AG09309 (cell line): ENCODE results near the gene LMOD1.
"Not testable (repeated sequence)": the region's sequence is repeated elsewhere in the genome, so short reads cannot be mapped to it uniquely, and the experiment has no call there.

Source experiments
- DNase-seq: peaks from one replicate; pipeline ENCODE4 v3.0.0-alpha.2; 2010; ENCODE audit warnings: low read depth
- H3K4me3 ChIP-seq: 2 replicates; pipeline ENCODE4 v1.5.1; 2011; ENCODE audit warnings: mild to moderate bottlenecking, low read depth, low read length, moderate library complexity; ENCODE audit not compliant: control insufficient read depth
- CTCF ChIP-seq: IDR thresholded peaks from 2 replicates; pipeline ENCODE4 v1.5.1; 2011; ENCODE audit warnings: mild to moderate bottlenecking, low read depth, low read length, inconsistent platforms; ENCODE audit not compliant: insufficient read depth, control insufficient read depth; ENCODE audit errors: missing control alignments

The LMOD1 gene

GRCh38 chr1:201964261-201964660 is 17.9 kb upstream of the LMOD1 start:
- DNase-seq = peak; percentile 73
- H3K4me3 ChIP-seq = no peak overlapping the region
- no peak for TF ChIP-seq CTCF

GRCh38 chr1:201962382-201962781 is 16.0 kb upstream of the LMOD1 start:
- DNase-seq, H3K4me3 ChIP-seq: not testable (repeated sequence)

- H3K4me3 ChIP-seq = no peak overlapping the region
- no peak for DNase-seq
- TF ChIP-seq CTCF = no peak
Measured at GRCh38 chr1:201958348-201958747, 12.0 kb upstream of the LMOD1 start.

- peak overlapping the region; percentile 94 for H3K4me3 ChIP-seq
- TF ChIP-seq CTCF = no peak
- no peak for DNase-seq
Measured at GRCh38 chr1:201955729-201956143, 9.4 kb upstream of the LMOD1 start.

- TF ChIP-seq CTCF = no peak
- peak within 1 kb of the TSS; percentile 94 for H3K4me3 ChIP-seq
- DNase-seq = peak; percentile 92
Measured at GRCh38 chr1:201955009-201955728, 8.8 kb upstream of the LMOD1 start, which contains the start of gene TIMM17A. Gene TIMM17A (plus strand): TSS chr1:201955503. CDS start chr1:201955527, 24 bp downstream.

GRCh38 chr1:201954263-201955008 is 8.1 kb upstream of the LMOD1 start:
- peak overlapping the region; percentile 94 for H3K4me3 ChIP-seq
- no peak for TF ChIP-seq CTCF
- no peak for DNase-seq

- no peak for DNase-seq
- no peak for TF ChIP-seq CTCF
- no peak overlapping the region for H3K4me3 ChIP-seq
Measured at GRCh38 chr1:201949491-201949890, 3.1 kb upstream of the LMOD1 start.
